Dendritic cell treated with granulocyte-macrophage colony-stimulating factor and Interleukin-4, amounts not matched to agents 40 ng/mL and 50 ng/mL, for 4 days (primary cell): Measurements from ENCODE around the gene PIK3CA.
"Not testable (repeated sequence)": the region's sequence is repeated elsewhere in the genome, so short reads cannot be mapped to it uniquely, and the experiment has no call there.

Experiments
- H3K27ac Mint-ChIP-seq: one replicate; pipeline ENCODE4 v1.8.0; 2022; ENCODE audit warnings: mild to moderate bottlenecking, mixed read lengths
- H3K27me3 Mint-ChIP-seq: one replicate; pipeline ENCODE4 v1.8.0; 2022; ENCODE audit warnings: mild to moderate bottlenecking, mixed read lengths
- H3K36me3 Mint-ChIP-seq: one replicate; pipeline ENCODE4 v1.8.0; 2022; ENCODE audit warnings: low read depth, mixed read lengths
- H3K4me1 Mint-ChIP-seq: one replicate; pipeline ENCODE4 v1.8.0; 2022; ENCODE audit warnings: low read depth, mixed read lengths
- H3K4me3 Mint-ChIP-seq: one replicate; pipeline ENCODE4 v1.8.0; 2022; ENCODE audit warnings: mild to moderate bottlenecking, moderate library complexity, mixed read lengths
- H3K9me3 Mint-ChIP-seq: one replicate; pipeline ENCODE4 v1.8.0; 2022; ENCODE audit warnings: mixed read lengths
- intact Hi-C: fragments of 100-400 bp; cut with micrococcal nuclease; formaldehyde crosslinking; loops from one replicate; pipeline ENCODE4 v1.15.0; 2022

PIK3CA gene

GRCh38 chr3:179244878-179245277, 96.7 kb downstream of the PIK3CA start:
- no peak overlapping the region for H3K4me3 Mint-ChIP-seq
- no peaks in the 10 kb centered on the region for H3K27me3 Mint-ChIP-seq
- intact Hi-C loops: no loop called here
- H3K27ac Mint-ChIP-seq: no peak overlapping the region
- H3K36me3 Mint-ChIP-seq: peaks cover 7% of the 10 kb centered on the region
- H3K9me3 Mint-ChIP-seq: no peaks in the 10 kb centered on the region
- peaks cover 6% of the 10 kb centered on the region for H3K4me1 Mint-ChIP-seq

- Mint-ChIP-seq H3K4me1 (peaks cover 6% of the 10 kb centered on the region), H3K4me3 (no peak overlapping the region), H3K27ac (no peak overlapping the region), H3K27me3 (no peaks in the 10 kb centered on the region), H3K9me3 (no peaks in the 10 kb centered on the region), H3K36me3 (peaks cover 9% of the 10 kb centered on the region)
- intact Hi-C loops: no loop called here
Observed at GRCh38 chr3:179247289-179248015, 99.3 kb downstream of the PIK3CA start.

GRCh38 chr3:179250803-179251476, 102.8 kb downstream of the PIK3CA start, which contains the start of gene KCNMB3:
Gene KCNMB3 (minus strand): TSS chr3:179251114. CDS start chr3:179250990, 124 bp downstream.
- Mint-ChIP-seq H3K9me3 (no peaks in the 10 kb centered on the region), H3K36me3 (peaks cover 9% of the 10 kb centered on the region), H3K4me3 (no peak within 1 kb of the TSS), H3K4me1 (peaks cover 6% of the 10 kb centered on the region), H3K27ac (no peak within 1 kb of the TSS), H3K27me3 (no peaks in the 10 kb centered on the region)
- intact Hi-C loops: no loop called here

GRCh38 chr3:179256813-179257212, 108.7 kb downstream of the PIK3CA start:
- Mint-ChIP-seq H3K9me3 (peaks cover 24% of the 10 kb centered on the region), H3K36me3 (peaks cover 7% of the 10 kb centered on the region), H3K4me3 (no peak overlapping the region), H3K4me1 (peaks cover 18% of the 10 kb centered on the region), H3K27me3 (peaks cover 5% of the 10 kb centered on the region), H3K27ac (no peak overlapping the region)
- intact Hi-C loops: no loop called here

GRCh38 chr3:179257742-179258141, 109.6 kb downstream of the PIK3CA start:
- H3K4me1 Mint-ChIP-seq: peaks cover 18% of the 10 kb centered on the region
- H3K9me3 Mint-ChIP-seq: peaks cover 24% of the 10 kb centered on the region
- intact Hi-C loops, H3K36me3 Mint-ChIP-seq, H3K27ac Mint-ChIP-seq, H3K27me3 Mint-ChIP-seq, H3K4me3 Mint-ChIP-seq: not testable (repeated sequence)

GRCh38 chr3:179258820-179259219, 110.7 kb downstream of the PIK3CA start:
- H3K9me3 Mint-ChIP-seq: peaks cover 24% of the 10 kb centered on the region
- peaks cover 7% of the 10 kb centered on the region for H3K36me3 Mint-ChIP-seq
- no peak overlapping the region for H3K27ac Mint-ChIP-seq
- peaks cover 18% of the 10 kb centered on the region for H3K4me1 Mint-ChIP-seq
- intact Hi-C loops: no loop called here
- H3K4me3 Mint-ChIP-seq: no peak overlapping the region
- peaks cover 5% of the 10 kb centered on the region for H3K27me3 Mint-ChIP-seq

- peaks cover 18% of the 10 kb centered on the region for H3K4me1 Mint-ChIP-seq
- H3K9me3 Mint-ChIP-seq: peaks cover 24% of the 10 kb centered on the region
- not testable (repeated sequence) for H3K4me3 Mint-ChIP-seq, H3K36me3 Mint-ChIP-seq, H3K27me3 Mint-ChIP-seq
- peak overlapping the region; percentile 74 for H3K27ac Mint-ChIP-seq
- intact Hi-C loops: loop anchor here (2.0 kb wide), 1 partner anchor 111 kb away; the partner anchor contains the start of gene PIK3CA
Observed at GRCh38 chr3:179259959-179260756, 112.0 kb downstream of the PIK3CA start.

- Mint-ChIP-seq H3K4me3 (peak overlapping the region; percentile 80), H3K27me3 (peaks cover 8% of the 10 kb centered on the region), H3K27ac (peak overlapping the region; percentile 74), H3K9me3 (peaks cover 24% of the 10 kb centered on the region), H3K36me3 (peaks cover 7% of the 10 kb centered on the region), H3K4me1 (peaks cover 18% of the 10 kb centered on the region)
- intact Hi-C loops: loop anchor here (2.0 kb wide), 1 partner anchor 112 kb away; the partner anchor contains the start of gene PIK3CA
Observed at GRCh38 chr3:179260949-179261765, 113.0 kb downstream of the PIK3CA start.

GRCh38 chr3:179263134-179263533, 115.0 kb downstream of the PIK3CA start:
- Mint-ChIP-seq H3K36me3 (peaks cover 7% of the 10 kb centered on the region), H3K4me1 (peaks cover 18% of the 10 kb centered on the region), H3K27me3 (peaks cover 11% of the 10 kb centered on the region), H3K4me3 (no peak overlapping the region), H3K9me3 (peaks cover 24% of the 10 kb centered on the region), H3K27ac (no peak overlapping the region)
- intact Hi-C loops: no loop called here

- H3K9me3 Mint-ChIP-seq: peaks cover 15% of the 10 kb centered on the region
- H3K36me3 Mint-ChIP-seq: peaks cover 7% of the 10 kb centered on the region
- H3K4me1 Mint-ChIP-seq: peaks cover 16% of the 10 kb centered on the region
- no peak overlapping the region for H3K27ac Mint-ChIP-seq
- intact Hi-C loops: no loop called here
- H3K27me3 Mint-ChIP-seq: peaks cover 11% of the 10 kb centered on the region
- no peak overlapping the region for H3K4me3 Mint-ChIP-seq
Observed at GRCh38 chr3:179264449-179264848, 116.3 kb downstream of the PIK3CA start.

GRCh38 chr3:179265092-179265491, 116.9 kb downstream of the PIK3CA start:
- H3K27me3 Mint-ChIP-seq: peaks cover 9% of the 10 kb centered on the region
- peaks cover 7% of the 10 kb centered on the region for H3K36me3 Mint-ChIP-seq
- H3K9me3 Mint-ChIP-seq: peaks cover 9% of the 10 kb centered on the region
- no peak overlapping the region for H3K27ac Mint-ChIP-seq
- intact Hi-C loops: no loop called here
- H3K4me3 Mint-ChIP-seq: no peak overlapping the region
- peaks cover 10% of the 10 kb centered on the region for H3K4me1 Mint-ChIP-seq

- peaks cover 2% of the 10 kb centered on the region for H3K36me3 Mint-ChIP-seq
- H3K27me3 Mint-ChIP-seq: peaks cover 6% of the 10 kb centered on the region
- H3K9me3 Mint-ChIP-seq: peaks cover under 1% of the 10 kb centered on the region
- H3K4me3 Mint-ChIP-seq: no peak overlapping the region
- intact Hi-C loops: no loop called here
- peaks cover 2% of the 10 kb centered on the region for H3K4me1 Mint-ChIP-seq
- H3K27ac Mint-ChIP-seq: no peak overlapping the region
Observed at GRCh38 chr3:179265875-179266274, 117.7 kb downstream of the PIK3CA start.

GRCh38 chr3:179266701-179267211, 118.6 kb downstream of the PIK3CA start:
- Mint-ChIP-seq H3K9me3 (no peaks in the 10 kb centered on the region), H3K4me3 (no peak overlapping the region), H3K4me1 (no peaks in the 10 kb centered on the region), H3K27me3 (peaks cover 6% of the 10 kb centered on the region), H3K27ac (no peak overlapping the region), H3K36me3 (no peaks in the 10 kb centered on the region)
- intact Hi-C loops: no loop called here
